PFSK-1 (cell line): ENCODE data around the gene RUFY1.

Experiments used
- POLR2AphosphoS5 ChIP-seq: IDR thresholded peaks from 2 replicates; pipeline ENCODE4 v1.6.1; 2012; ENCODE audit warnings: low read depth, mild to moderate bottlenecking, control low read depth, low read length, moderate library complexity
- REST ChIP-seq, 2 experiments: IDR thresholded peaks; 2 replicates each; pipeline versions ENCODE4 v1.6.1 to v1.8.0; 2011 to 2012; ENCODE audit warnings: low read depth in 2 of 2, low read length in 2 of 2, control low read depth in 1 of 2, inconsistent platforms in 1 of 2, mild to moderate bottlenecking in 1 of 2, moderate library complexity in 1 of 2; ENCODE audit not compliant: insufficient read depth in 1 of 2
- TAF1 ChIP-seq: IDR thresholded peaks from 2 replicates; pipeline ENCODE4 v1.6.1; 2012; ENCODE audit warnings: low read length, control low read depth, borderline replicate concordance; ENCODE audit not compliant: insufficient read depth

- no peak for TF ChIP-seq REST (IDR thresholded peaks at IDR 0.05; ENCODE audit: insufficient read depth in 1 of 2, low read depth in 2 of 2, low read length in 2 of 2)
- TF ChIP-seq TAF1 = no peak
- no peak for TF ChIP-seq POLR2AphosphoS5
These were observed 49.6 kb downstream of the RUFY1 start for GRCh38 chr5:179599973-179600372.
